Sciatic nerve (tissue), 2 donors: Measurements from ENCODE around the gene CNTN5. TPM values are rescaled to one million over a fixed set of nuclear protein-coding genes. Genes with fewer than 3 reads are reported as not detected.

ENCODE experiments used
- ATAC-seq: fragments of 200-7000 bp; cut with Tn5 transposase; one replicate; pipeline ENCODE4 v1.9.1; 2020; ENCODE audit warnings: mild to moderate bottlenecking, moderate library complexity
- DNase-seq: peaks from one replicate; pipeline ENCODE4 v3.0.0-alpha.2; 2020; ENCODE audit warnings: low spot score
- intact Hi-C: fragments of 100-400 bp; cut with DNase I; formaldehyde crosslinking; loops from one replicate; pipeline ENCODE4 v1.14.2; 2022
- total RNA-seq: library from RNA; stranded (reverse); fragmentation: NEBNext Ultra II Directional; extraction: Animal tissue kit (Norgen Biotek cat#: 25700); gene quantifications from one replicate; pipeline ENCODE4 v1.2.1, GENCODE V29; 2021
- donor health status: DM: no; HTN: no; CAD: no.
- donor health status: DM: no; HTN: no; CAD: no.

The CNTN5 gene
- total RNA-seq, 1 donor from 2014 or later, result not detected

DNA sequence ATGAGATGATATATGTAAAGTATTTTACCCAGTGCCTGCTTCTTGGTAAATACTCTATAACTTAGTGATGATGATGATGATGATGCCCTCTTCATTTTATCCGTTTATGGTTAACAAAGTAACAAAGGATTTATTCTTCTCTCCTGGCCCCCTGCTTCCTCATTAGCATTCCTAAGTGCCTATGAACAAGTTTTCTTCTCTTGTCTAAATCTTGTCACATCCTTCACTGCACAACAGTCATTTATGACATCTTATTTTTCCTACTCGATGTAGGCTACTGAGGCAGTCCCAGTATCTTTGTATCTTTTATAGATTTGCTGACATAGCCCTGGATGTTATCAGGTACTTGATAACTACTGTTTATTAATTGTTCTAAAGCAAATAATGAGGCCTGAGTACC is 911.9 kb downstream of the CNTN5 start:
- no peak for ATAC-seq
- intact Hi-C loops, result no loop called here

DNA sequence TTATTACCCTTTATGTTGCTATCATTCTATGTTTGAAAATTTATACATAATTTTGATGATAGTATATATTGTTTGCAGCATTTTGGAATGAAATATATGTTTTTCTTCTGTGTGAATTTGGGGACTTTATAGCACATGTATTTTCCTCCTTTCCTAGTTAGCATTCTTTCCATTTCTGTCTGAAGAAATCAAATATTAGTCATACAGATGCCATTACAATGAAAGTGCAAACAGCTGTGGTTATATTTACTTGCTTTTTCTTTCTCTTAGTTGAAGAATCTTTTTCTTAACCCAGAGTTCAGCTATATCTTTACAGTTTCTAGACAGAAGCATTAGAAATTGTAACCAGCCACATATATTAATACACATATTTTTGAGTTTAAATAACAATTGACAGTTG is 913.3 kb downstream of the CNTN5 start:
- intact Hi-C loops, result no loop called here
- ATAC-seq (no peak), DNase-seq (no peak)

More for the DNA sequence above, 911.9 kb downstream of the CNTN5 start:
- DNase-seq, result no peak

DNA sequence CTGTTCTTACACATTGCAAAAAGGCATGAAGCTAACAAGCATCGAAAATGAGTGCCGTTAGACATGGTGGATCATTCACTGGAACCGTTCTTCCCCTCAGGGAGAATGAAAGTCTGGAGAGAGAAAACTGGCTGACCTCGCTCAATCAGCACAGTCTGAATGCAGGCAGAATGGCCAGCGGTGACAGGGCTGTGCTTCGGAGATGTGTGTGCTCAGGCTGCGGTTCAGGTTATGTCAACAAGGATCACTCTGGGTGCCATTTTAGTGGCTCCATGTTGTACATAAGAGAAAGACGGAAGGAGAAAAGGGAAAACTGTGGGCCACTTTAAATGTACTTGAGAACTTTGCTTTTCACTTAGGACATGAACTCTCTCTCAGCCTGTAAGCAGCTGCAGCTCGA is 916.6 kb downstream of the CNTN5 start:
- intact Hi-C loops, result no loop called here
- ATAC-seq, result no peak
- no peak for DNase-seq

DNA sequence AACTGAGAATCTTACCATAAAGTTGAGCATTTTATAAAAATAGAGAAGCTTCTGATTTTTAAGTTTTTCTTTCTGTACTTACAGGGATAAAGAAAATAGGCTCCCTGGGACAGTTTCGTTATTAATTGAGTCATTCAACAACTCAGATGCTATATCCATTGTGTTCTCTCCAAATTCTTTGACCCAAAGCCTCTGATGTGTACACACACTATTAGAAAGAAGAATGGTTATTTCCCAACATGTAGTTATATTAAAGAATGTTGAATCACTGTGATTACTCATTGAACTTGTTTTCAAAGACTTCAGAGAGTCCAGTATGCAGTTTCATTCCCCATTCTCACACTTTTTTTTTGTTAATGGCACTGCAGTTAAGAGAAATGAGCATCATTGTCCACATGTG is 932.1 kb downstream of the CNTN5 start:
- intact Hi-C loops, result no loop called here
- no peak for DNase-seq

DNA sequence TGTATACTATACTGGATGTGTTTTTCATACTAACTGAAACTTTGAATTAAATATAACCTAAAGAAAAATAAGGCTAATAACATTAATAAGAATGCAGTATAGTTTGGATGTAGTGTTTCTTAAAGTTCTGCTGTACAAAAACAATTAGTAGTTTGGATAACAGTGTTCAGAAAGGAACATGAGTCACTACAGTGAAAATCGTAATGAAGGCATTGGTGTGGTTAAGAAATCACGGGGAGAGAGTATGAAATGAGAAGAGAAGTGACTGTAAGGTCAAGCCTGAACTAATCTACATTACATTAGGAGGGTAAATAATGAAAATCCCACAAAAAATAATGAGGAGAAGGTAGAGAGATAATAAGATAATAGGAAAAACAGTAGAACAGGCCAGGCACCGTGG is 939.8 kb downstream of the CNTN5 start:
- no peak for ATAC-seq
- intact Hi-C loops, result no loop called here
- no peak for DNase-seq

More for the DNA sequence above, 932.1 kb downstream of the CNTN5 start:
- no peak for ATAC-seq

DNA sequence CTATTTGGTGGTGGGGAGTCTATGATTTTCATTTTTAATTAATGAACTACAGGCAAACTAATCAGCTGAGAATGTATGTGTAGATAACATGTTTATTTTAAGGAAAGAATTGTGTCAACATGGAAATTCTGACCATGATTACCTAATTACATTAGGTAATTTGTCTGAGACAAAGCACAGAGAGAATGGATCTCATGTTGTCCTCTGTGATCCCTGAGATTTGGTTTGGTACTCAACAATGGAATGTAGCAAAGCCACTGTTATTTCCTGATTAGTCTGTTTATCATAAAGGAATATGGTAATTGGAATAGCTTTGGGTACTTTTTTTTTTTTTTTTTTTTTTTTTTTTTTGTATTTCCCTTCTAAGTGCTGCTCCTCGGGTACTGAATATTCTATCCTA is 947.6 kb downstream of the CNTN5 start:
- DNase-seq (no peak), ATAC-seq (no peak)
- intact Hi-C loops, result no loop called here

DNA sequence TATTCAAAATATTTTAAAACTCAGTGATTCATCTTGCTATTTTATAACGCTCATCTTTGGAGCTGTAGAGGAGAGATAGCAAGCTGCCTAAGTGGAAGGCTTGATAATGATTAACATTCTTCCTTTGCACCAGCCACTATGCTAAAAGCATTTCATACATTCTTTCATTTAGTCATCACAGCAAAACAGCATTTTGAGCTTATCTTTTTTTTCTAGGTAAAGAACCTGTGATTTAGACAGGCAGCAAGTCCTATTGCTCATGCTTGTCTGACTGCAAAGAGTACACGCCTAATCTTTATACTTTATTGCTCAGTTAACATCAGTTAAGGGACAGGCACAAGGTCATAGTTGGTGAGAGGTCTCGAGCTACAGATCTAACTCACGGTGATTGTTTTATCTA is 953.2 kb downstream of the CNTN5 start:
- ATAC-seq (no peak), DNase-seq (no peak)
- intact Hi-C loops, result no loop called here

DNA sequence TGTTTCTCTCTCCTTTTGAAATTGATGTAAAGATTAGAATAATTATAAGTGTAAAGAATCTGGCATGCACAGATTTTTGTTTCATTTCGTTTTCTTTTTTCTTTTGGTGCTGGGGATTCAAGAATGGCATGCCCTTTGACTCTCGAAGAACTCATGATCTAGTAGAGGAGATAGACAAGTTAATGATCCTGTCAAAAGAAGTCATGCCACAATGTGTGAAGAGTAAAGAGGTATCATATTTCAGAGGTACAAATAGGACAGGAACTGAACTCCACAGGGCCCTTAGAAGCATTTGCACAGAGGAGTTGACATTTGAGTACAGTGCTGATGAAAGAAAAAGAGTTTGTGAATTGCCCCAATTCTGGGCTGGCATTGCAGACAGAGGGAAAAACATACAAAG is 958.3 kb downstream of the CNTN5 start:
- ATAC-seq (no peak), DNase-seq (no peak)
- intact Hi-C loops, result no loop called here

DNA sequence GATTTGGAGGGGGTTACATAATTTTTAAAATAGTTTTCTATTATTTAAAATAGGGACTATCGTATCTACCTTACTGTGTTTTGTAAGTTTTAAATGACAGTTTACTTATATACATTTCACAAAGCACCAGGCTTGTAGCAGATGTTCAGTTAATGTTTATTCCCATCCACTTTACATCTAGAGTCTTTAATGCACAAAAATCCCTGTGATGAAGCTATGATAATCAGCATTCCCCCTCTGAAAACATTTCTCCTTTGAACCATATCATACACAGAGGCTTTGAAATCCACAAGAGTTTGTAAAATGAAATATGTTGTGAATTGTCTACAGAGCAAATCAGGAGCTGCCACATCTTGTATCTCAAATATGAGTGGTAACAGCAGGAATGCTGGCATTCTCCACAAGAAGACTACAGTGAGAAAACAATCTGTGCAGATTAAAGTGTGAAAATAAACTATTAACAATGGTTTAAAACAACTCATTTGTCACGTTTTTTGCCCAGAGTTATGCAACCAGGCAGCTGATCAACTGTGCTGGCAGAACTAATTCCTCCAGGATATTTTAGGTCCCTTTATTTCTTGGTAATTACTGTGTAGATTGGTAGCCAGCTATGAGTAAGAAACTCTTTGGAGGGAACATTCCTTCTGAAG is 967.2 kb downstream of the CNTN5 start:
- intact Hi-C loops, result no loop called here
- ATAC-seq (peak; percentile 57), DNase-seq (no peak)

DNA sequence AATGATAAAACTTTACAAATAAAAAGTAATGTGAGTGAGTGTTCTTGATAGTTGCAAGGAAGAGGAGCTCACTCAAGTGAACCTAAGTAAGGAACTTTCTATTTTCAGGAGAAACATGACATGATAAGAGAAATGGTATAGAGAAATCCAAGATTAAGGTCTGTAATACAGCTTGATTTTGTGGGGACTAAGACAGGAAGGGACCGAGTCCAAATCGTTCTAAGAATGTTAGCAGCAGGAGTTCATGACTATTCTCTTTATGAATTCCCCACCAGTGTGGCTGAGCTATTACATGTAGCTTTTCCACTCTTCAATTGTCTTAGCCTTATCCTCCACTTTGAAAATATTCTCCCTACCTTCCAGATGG is 967.7 kb downstream of the CNTN5 start:
- intact Hi-C loops, result no loop called here
- peak; percentile 28 for ATAC-seq
- DNase-seq, result no peak

DNA sequence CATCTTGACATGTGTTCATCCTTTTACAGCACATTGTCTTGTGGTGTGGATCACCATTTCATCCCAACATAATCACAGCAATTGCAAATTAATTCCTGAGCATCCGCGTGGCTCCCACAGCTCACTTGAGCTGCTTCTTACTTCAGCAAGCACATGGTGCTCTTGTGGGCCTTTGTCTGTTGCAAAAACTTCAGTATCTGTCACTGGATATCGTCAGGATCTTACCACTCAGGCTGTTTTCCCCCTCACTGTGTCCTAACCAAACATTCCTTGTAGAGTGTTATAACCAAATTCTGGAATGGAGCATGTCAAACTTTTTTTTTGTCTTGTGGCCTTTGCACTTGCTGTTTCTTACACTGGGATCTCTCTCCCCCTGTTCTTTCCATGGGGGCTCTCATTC is 983.2 kb downstream of the CNTN5 start:
- intact Hi-C loops, result no loop called here
- DNase-seq (no peak), ATAC-seq (no peak)

DNA sequence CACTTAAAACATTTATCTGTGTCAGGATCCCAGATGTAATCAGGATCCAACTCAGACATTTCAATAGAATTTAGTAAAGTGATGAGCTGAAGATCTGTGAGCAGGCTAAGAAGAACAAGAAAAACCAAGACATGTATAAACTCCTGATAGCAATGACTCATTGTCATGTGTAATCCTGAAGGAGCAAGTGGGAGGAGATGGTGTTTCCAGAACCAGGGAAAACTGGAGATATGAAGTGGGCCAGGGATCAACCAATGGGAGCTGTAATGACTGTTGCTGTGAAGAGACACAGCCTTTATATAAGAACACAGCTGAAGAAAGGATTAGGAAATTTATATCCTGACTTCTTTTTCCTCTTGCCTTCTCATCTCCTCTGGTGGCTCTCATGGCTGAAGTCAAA is 983.8 kb downstream of the CNTN5 start:
- DNase-seq (no peak), ATAC-seq (peak; percentile 55)
- intact Hi-C loops, result no loop called here

DNA sequence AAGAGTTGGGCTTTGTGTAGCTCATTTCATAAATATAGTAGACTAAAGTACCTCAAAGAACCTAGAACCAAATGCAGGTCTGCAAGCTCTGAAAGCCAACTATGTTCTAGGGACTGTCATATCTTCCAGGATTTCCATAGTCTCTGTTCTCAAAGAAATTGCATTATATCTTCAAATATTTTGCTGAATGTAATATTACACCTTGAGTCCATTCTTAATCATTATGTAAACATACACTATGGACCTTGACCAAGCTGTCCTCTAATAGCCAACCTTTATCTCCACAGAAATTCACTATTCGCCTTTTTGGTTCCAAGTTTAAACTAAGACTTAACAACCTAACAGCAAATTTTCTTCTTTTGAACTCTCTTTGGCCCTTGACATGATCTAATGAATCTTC is 987.7 kb downstream of the CNTN5 start:
- intact Hi-C loops, result no loop called here
- DNase-seq, result no peak
- no peak for ATAC-seq

DNA sequence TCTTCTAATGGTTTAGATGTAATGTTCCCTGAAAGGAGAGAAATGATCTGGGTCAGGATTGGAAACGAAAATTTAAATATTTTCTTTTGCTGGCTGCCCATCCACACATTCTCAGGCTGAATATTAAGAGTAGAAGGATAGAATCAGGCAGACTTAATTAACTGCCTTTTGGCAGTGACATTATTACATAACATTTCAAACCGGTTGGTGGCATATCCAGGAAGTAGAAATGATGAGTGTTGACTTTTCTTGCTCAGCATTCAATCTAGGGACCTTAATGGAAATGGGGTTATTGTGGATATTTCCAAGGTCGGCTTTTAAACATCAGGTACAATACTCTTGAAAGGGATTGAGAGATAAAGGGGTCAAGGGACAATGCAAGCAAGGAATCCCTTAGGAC is 989.0 kb downstream of the CNTN5 start:
- no peak for DNase-seq
- intact Hi-C loops, result loop anchor here (10.0 kb wide), 1 partner anchor 945 kb away; no protein-coding TSS in a partner anchor
- no peak for ATAC-seq

DNA sequence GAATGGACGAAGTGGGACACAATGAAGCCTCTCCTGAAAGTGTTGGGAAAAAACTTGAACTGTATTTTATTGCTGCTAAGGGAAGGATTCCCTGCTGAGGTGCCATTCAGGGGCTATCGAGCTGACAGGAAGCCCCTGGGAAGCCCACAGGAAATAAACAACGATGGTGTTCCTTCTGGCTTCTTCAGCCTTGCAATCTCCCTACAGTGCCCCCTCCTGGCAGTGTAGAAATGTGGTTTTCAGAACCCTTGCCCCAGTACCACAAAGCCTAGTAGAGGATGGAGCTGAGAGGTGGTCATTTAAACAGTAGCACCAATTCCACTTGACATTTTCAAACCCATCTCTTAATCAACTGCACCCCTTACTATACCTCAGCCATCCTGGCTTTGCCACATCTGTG is 989.6 kb downstream of the CNTN5 start:
- no peak for ATAC-seq
- intact Hi-C loops, result loop anchor here (10.0 kb wide), 1 partner anchor 944 kb away; no protein-coding TSS in a partner anchor
- no peak for DNase-seq

DNA sequence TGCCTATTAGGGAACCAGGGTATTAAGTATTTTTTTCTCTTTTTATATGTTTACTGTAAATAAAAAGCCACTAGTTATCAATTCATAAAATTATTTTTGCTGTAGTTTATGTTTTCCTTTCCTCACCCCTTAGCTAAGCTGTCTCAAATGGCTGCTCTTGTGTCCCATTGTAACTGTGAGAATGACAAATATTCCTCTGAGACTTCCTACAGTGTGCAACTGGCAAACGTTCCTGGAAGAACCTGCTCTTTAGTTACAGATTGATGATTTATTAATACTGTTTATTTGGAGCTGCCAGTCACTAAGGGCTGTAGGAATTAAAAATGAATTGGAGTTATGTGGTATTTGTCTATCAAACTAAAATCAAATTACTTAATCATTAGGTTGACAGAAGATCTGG is 990.9 kb downstream of the CNTN5 start:
- ATAC-seq (no peak), DNase-seq (no peak)
- intact Hi-C loops, result loop anchor here (10.0 kb wide), 1 partner anchor 943 kb away; no protein-coding TSS in a partner anchor

DNA sequence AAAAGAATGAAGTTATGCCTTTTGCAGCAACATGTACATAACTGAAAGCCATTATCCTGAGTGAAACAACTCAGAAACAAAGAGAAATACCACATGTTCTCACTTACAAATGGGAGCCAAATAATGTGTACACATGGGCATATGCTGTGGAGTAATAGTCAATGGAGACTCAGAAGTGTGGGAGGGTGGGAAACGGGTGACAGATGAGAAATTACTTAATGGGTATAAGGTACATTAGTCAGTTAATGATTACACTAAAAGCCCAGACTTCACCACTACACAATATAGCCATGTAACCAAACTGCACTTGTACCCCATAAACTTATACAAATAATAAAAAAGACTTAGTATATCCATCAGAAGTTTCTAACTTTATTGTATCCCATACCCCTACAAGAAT is 992.3 kb downstream of the CNTN5 start:
- no peak for DNase-seq
- intact Hi-C loops, result loop anchor here (10.0 kb wide), 1 partner anchor 942 kb away; no protein-coding TSS in a partner anchor
- no peak for ATAC-seq

DNA sequence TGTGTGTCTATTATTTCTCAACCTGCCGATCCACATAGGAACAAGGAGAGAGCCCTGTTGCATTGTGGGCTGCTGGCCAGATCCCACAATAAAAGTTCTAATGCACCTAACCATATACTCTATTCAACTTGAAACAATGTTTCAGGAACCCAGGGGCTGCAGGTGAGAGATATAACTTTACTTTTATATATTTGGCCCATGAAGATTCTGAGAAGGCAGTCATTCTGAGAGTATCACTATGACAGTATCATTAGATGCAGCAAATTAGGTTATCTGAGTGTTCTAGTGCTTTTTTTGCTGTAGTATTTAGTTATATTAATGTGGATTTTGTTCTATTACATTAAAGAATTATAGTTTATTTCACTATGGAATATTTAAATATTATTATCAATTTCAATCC is 1011.2 kb downstream of the CNTN5 start:
- intact Hi-C loops, result no loop called here
- ATAC-seq (no peak), DNase-seq (no peak)

DNA sequence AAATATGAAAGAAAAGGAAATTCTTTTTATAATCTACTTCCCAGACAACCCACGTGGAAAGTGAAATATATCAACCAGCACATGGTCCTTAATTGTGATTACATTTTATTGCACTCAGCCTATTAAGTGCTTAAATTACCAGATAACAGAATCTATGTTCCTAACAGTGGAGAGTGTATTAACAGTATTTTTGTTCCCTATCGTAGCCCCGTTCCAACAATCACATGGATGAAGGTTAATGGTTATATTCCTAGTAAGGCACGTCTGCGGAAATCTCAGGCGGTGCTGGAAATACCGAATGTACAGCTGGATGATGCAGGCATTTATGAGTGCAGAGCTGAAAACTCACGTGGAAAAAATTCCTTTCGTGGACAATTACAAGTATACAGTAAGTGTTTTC is 1040.3 kb downstream of the CNTN5 start:
- no peak for ATAC-seq
- no peak for DNase-seq
- intact Hi-C loops, result no loop called here

DNA sequence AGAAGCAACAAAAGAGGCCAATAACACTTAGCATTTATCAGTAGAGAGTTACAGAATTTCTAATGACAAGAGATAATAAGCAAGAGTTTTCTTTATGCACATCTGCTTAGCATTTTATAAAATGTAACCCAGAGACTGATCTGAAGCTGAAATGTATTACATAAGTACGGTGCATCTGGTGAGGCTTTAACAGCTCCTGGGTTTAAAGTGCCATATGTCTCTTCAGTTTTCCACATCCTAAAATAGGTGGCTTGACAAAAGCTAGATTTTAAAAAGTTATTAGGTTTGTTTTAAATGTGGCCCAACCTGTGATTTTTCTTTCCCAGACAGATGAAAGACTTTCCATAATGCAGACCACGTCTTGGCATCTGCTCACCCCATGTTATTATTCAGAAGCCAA is 1045.7 kb downstream of the CNTN5 start:
- intact Hi-C loops, result no loop called here
- no peak for DNase-seq
- ATAC-seq, result no peak

DNA sequence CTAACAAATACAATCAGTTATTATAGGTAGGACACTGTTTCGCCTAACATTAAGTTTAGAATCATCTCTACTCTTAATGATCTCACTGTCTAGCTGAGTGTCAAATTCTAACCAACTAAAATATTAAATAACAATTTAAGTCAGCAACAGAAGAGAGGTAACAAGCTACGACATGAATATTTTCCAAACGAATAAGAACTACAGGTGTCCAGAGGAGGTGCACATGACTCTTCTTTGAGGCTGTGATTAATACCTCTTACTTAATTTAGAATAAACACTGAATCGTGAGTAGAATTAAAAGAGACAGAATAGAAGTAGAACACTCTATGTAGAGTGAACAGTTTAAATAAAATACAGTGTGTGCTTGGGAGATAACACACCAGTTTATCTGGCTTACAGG is 1047.4 kb downstream of the CNTN5 start:
- ATAC-seq (no peak), DNase-seq (no peak)
- intact Hi-C loops, result no loop called here
